ENCODE data around the gene CRNKL1. TPM values are rescaled to one million over a fixed set of nuclear protein-coding genes. Genes with fewer than 3 reads are reported as not detected.
"Not testable (repeated sequence)": the region's sequence is repeated elsewhere in the genome, so short reads cannot be mapped to it uniquely, and the experiment has no call there.

The CRNKL1 gene
- total RNA-seq, 4 donors from 2014 or later = 24.9 to 37.7 (median 31.7) TPM

DNA sequence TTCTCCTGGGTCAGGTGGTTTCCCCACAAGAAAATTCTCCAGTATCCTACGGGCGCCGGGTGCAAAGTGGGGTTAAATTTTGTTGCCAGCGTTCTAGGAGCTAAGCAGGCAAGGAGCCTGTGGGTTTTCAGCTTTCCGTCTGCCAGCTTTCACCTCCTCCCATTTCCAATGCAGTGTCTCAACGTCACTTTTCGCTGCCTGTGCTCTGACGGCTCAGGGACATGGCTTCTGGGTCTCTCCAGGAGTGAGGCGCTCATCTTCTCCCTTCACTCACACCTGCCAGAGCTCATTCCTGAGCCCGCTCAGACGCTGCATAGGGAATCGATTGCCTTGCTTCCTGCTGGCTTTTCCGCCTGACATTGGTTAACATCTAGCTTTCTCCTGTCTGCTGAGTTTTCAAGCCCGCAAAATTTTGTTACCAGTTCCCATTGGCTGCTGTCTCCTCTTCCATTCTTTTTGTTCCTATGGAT, 42.4 kb downstream of the CRNKL1 start:
- Histone ChIP-seq H3K27me3 (no peaks in the 10 kb centered on the region), H3K27ac (peak overlapping the region in 1 of 4 donors; percentile 8), H3K4me1 (peaks cover 0 to 23% (median 16%) of the 10 kb centered on the region in 3 donors), H3K9me3 (no peaks in the 10 kb centered on the region), H3K4me3 (no peak overlapping the region), H3K36me3 (no peaks in the 10 kb centered on the region)
- ATAC-seq = no peak
- WGBS, 2 donors (ENCODE audit: low coverage in 1 of 2) = 46 to 52% methylated on average over 11 to 12 of the region's 14 CpGs
- TF ChIP-seq, protein P1, sequence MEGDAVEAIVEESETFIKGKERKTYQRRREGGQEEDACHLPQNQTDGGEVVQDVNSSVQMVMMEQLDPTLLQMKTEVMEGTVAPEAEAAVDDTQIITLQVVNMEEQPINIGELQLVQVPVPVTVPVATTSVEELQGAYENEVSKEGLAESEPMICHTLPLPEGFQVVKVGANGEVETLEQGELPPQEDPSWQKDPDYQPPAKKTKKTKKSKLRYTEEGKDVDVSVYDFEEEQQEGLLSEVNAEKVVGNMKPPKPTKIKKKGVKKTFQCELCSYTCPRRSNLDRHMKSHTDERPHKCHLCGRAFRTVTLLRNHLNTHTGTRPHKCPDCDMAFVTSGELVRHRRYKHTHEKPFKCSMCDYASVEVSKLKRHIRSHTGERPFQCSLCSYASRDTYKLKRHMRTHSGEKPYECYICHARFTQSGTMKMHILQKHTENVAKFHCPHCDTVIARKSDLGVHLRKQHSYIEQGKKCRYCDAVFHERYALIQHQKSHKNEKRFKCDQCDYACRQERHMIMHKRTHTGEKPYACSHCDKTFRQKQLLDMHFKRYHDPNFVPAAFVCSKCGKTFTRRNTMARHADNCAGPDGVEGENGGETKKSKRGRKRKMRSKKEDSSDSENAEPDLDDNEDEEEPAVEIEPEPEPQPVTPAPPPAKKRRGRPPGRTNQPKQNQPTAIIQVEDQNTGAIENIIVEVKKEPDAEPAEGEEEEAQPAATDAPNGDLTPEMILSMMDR (IDR thresholded peaks at IDR 0.05) = no peak
- TF ChIP-seq EP300 (IDR thresholded peaks at IDR 0.05) (no peak), POLR2A (IDR thresholded peaks at IDR 0.05) (no peak), POLR2AphosphoS5 (IDR thresholded peaks at IDR 0.05) (no peak)

DNA sequence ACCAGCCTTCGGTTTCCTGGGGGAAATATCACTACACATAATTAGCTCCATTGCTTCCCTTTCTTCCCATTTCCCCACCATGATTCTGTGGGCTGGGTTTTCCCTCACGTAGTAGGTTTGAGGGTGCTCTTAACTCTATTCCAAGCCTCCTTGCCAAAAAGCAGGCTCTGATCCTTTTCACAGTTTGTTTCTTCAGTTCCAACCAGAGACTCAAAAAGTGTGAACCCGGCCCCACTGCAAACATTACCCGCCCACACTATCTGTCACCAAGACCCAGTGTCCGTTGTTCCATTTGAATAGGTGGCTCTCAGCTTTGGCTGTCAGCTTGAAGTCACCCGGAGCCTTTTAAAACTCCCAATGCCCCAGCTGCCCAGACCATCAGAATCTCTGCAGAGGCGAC, 46.9 kb downstream of the CRNKL1 start:
- Histone ChIP-seq H3K27me3 (no peaks in the 10 kb centered on the region), H3K9me3 (no peaks in the 10 kb centered on the region), H3K4me3 (no peak overlapping the region), H3K36me3 (peaks cover 0 to 16% of the 10 kb centered on the region in 2 donors), H3K27ac (no peak overlapping the region), H3K4me1 (peaks cover 0 to 44% (median 23%) of the 10 kb centered on the region in 3 donors)
- no peak for ATAC-seq
- 78 to 79% methylated on average over 4 to 6 of the region's 7 CpGs for WGBS, 2 donors (ENCODE audit: low coverage in 1 of 2)
- no peak for TF ChIP-seq POLR2AphosphoS5 (IDR thresholded peaks at IDR 0.05)
- no peak for TF ChIP-seq EP300 (IDR thresholded peaks at IDR 0.05)
- TF ChIP-seq POLR2A (IDR thresholded peaks at IDR 0.05) = no peak
- TF ChIP-seq, protein P1 (IDR thresholded peaks at IDR 0.05) = no peak

DNA sequence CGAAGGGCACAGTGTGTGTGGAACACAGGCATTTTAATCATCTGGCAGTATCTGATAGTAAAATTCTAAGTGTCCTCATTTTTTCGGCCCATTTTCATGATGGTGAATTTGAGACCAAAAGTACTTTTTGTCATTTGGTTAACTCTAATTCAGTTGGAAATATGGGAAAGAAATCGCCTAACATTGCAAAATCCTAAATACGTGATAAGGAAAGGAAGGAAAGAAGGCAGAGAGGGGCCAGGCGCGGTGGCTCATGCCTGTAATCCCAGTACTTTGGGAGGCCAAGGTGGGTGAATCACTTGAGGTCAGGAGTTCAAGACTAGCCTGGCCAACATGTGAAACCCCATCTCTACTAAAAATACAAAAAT, 48.3 kb downstream of the CRNKL1 start:
- whole genome bisulfite sequencing, 2 donors (ENCODE audit: low coverage in 1 of 2) = 54 to 62% methylated on average over 3 to 6 of the region's 6 CpGs
- H3K27me3 ChIP-seq, ATAC-seq, H3K9me3 ChIP-seq: not testable (repeated sequence)
- Histone ChIP-seq H3K4me1 (peaks cover 0 to 47% (median 16%) of the 10 kb centered on the region in 3 donors), H3K36me3 (peaks cover 0 to 30% of the 10 kb centered on the region in 2 donors), H3K4me3 (peak overlapping the region; percentile 21 to 30), H3K27ac (peak overlapping the region; percentile 36 to 75 (median 70))

DNA sequence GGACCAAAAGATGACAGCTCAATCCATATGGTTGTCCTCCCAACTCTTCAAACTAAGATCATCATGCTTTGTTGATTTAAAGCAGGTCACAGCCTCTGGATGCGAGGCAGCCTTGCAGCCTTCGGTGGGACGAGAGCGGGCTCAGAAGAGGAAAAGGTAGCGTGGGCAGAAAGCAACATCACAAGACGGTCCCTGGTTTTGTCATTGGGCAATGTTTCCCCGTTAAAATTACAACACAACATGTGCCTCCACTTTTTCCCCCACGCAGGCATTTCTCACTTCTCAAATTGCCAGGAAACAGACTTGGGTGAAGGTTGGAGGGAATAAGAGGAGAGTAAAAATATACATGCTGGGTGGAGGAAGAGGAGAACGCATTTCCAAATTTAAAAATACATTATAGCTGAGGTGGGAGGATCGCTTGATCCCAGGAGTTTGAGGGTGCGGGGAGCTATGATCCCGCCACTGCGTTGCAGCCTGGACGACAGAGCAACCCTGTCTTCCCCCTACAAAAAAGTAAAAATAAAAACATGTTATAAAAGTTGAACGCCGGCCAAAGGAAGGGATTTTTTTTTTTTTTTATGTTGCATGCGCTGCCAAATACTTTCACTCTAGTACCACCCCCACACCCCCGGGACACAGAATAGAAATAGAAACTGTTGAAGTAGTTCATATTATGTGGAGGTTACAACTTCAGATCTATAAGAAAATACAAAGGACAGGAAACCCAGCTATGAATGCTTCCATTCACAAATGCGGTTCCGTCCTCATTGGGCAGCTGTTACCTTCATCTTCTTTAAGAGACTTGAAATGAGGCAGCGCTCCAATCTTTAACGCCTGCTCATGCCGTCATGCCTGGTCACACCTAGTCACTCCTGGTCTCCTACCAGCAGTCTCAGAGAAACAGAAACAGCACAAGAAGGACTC, 49.0 kb downstream of the CRNKL1 start:
- Histone ChIP-seq H3K4me1 (peaks cover 0 to 51% (median 16%) of the 10 kb centered on the region in 3 donors), H3K27me3 (no peaks in the 10 kb centered on the region), H3K4me3 (peak overlapping the region; percentile 21 to 30), H3K27ac (peak overlapping the region; percentile 36 to 75 (median 70)), H3K9me3 (no peaks in the 10 kb centered on the region), H3K36me3 (peaks cover 0 to 37% of the 10 kb centered on the region in 2 donors)
- 19% methylated on average over 13 to 23 of the region's 23 CpGs for WGBS, 2 donors (ENCODE audit: low coverage in 1 of 2)
- TF ChIP-seq POLR2A (IDR thresholded peaks at IDR 0.05) (no peak), EP300 (IDR thresholded peaks at IDR 0.05) (no peak), POLR2AphosphoS5 (IDR thresholded peaks at IDR 0.05) (peak; percentile 82)
- peak; percentile 66 for ATAC-seq

DNA sequence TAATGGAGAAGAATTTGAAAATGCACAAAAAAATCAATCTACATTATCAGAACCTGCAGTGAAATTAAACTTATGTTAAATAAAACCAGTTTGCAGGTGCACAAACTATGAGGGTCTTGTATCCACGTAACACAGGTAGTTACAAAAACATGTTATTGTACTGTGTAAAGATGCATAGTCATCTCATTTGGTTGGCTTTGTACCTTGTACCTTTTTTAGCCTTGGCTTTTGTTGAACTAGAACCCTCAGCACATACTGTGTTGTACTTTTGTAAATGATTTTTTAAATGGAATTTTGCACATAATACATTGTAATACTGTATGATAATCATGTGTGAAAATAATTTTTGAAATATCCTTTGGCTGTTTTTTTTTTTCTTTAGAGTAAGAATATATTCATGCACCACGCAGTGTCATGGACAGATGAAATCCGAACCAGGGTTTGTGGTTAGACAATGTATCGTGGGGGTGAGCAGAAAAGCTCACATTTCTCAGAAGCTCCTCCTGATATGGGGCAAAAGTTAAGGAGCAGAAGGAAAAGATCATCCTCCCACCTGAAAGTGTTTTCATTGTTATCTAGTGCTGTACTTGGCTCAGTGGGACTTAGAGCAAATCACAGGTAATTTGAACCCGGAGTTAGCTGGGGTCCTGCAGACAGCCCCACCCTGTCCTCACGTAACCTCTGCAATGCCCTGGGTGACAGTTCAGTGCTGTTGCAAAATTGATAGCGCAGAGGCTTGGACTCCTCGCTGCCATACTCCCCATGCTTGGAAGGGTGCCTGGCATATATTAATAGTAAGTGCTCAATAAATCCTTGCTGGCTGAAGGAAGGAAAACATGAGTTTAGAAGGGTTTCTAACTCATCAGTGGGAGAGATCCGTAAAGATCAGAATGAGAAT, 49.9 kb downstream of the CRNKL1 start:
- H3K4me1 ChIP-seq = peaks cover 0 to 58% (median 16%) of the 10 kb centered on the region in 3 donors
- H3K27me3 ChIP-seq = no peaks in the 10 kb centered on the region
- TF ChIP-seq, protein P1 (IDR thresholded peaks at IDR 0.05) = no peak
- TF ChIP-seq EP300 (IDR thresholded peaks at IDR 0.05) = no peak
- no peak for TF ChIP-seq POLR2AphosphoS5 (IDR thresholded peaks at IDR 0.05)
- no peak for TF ChIP-seq POLR2A (IDR thresholded peaks at IDR 0.05)
- H3K9me3 ChIP-seq = no peaks in the 10 kb centered on the region
- peak overlapping the region; percentile 36 to 75 (median 70) for H3K27ac ChIP-seq
- 47 to 73% methylated on average over 9 of the region's 9 CpGs for WGBS, 2 donors (ENCODE audit: low coverage in 1 of 2)
- H3K4me3 ChIP-seq = no peak overlapping the region
- peaks cover 0 to 46% of the 10 kb centered on the region in 2 donors for H3K36me3 ChIP-seq
- no peak for ATAC-seq
